ENCODE measurements around the gene TTBK1. TPM values are rescaled to one million over a fixed set of nuclear protein-coding genes. Genes with fewer than 3 reads are reported as not detected.

Gene TTBK1
- total RNA-seq, 1 donor from 2014 or later = not detected

DNA sequence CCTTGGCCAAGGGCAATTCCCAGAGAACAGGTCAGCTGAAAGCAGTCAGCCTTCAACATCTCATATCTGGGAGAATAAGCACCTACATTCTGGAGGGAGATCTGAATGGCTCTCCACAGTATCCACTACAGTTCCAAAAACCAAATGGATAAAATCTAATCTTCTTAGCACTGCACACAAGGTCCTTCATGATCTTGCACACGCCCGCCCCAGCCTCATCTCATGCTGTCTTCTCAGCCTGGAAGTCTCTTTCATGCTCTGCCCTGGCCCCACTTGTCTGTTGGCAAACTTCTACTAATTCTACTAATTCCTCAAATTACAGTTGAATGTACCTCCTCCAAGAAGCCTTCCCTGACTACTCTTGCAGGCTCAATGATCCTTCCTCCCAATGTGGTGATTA lies 1.8 kb upstream of the TTBK1 start:
- Histone ChIP-seq H3K27ac (no peak overlapping the region), H3K9me3 (no peaks in the 10 kb centered on the region), H3K36me3 (no peaks in the 10 kb centered on the region), H3K27me3 (no peaks in the 10 kb centered on the region), H3K4me1 (no peaks in the 10 kb centered on the region), H3K4me3 (no peak overlapping the region)
- intact Hi-C loops (cut with DNase I) = no loop called here
- TF ChIP-seq, protein P1, sequence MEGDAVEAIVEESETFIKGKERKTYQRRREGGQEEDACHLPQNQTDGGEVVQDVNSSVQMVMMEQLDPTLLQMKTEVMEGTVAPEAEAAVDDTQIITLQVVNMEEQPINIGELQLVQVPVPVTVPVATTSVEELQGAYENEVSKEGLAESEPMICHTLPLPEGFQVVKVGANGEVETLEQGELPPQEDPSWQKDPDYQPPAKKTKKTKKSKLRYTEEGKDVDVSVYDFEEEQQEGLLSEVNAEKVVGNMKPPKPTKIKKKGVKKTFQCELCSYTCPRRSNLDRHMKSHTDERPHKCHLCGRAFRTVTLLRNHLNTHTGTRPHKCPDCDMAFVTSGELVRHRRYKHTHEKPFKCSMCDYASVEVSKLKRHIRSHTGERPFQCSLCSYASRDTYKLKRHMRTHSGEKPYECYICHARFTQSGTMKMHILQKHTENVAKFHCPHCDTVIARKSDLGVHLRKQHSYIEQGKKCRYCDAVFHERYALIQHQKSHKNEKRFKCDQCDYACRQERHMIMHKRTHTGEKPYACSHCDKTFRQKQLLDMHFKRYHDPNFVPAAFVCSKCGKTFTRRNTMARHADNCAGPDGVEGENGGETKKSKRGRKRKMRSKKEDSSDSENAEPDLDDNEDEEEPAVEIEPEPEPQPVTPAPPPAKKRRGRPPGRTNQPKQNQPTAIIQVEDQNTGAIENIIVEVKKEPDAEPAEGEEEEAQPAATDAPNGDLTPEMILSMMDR (IDR thresholded peaks at IDR 0.05) = no peak
- DNase-seq (ENCODE audit: low spot score in 2 of 2) = no peak

DNA sequence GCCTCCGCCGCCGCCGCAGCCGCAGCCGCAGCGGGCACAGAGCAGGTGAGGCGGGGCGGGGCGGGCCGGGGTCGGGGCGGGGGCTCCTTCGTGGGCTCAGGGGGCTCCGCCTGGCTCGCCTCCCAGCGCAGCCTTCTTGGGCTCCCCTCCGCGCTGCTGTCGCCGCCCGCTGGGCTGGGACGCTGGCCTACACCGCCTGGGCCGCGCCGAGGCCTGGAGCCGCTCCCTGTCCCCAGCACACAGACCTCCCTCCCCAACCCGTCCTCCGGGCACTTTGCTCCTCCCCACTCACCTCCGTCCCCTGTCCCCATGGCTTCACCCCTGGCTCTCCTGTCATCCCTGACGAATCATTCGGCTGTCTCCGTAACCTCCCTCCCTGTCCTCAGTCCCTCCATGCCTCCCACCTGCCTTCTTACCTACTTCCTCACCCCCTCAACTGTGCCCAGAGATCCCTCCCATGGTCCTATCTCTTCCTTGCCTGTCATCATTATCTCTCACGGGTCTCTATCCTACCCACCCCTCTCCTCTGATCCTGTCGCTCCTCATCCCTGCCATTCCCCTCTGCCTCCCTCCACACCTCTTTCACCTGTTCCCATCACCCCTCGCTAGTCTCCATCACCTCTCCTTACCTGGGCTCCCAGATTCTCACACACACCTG lies 512 bp downstream of the TTBK1 start:
- no peak for DNase-seq (ENCODE audit: low spot score in 2 of 2)
- Histone ChIP-seq H3K27ac (no peak overlapping the region), H3K27me3 (no peaks in the 10 kb centered on the region), H3K4me1 (peaks cover 3 to 6% of the 10 kb centered on the region in 2 donors), H3K9me3 (no peaks in the 10 kb centered on the region), H3K36me3 (no peaks in the 10 kb centered on the region), H3K4me3 (no peak overlapping the region)
- TF ChIP-seq, protein P1 (IDR thresholded peaks at IDR 0.05) = no peak
- intact Hi-C loops (cut with DNase I) = no loop called here

DNA sequence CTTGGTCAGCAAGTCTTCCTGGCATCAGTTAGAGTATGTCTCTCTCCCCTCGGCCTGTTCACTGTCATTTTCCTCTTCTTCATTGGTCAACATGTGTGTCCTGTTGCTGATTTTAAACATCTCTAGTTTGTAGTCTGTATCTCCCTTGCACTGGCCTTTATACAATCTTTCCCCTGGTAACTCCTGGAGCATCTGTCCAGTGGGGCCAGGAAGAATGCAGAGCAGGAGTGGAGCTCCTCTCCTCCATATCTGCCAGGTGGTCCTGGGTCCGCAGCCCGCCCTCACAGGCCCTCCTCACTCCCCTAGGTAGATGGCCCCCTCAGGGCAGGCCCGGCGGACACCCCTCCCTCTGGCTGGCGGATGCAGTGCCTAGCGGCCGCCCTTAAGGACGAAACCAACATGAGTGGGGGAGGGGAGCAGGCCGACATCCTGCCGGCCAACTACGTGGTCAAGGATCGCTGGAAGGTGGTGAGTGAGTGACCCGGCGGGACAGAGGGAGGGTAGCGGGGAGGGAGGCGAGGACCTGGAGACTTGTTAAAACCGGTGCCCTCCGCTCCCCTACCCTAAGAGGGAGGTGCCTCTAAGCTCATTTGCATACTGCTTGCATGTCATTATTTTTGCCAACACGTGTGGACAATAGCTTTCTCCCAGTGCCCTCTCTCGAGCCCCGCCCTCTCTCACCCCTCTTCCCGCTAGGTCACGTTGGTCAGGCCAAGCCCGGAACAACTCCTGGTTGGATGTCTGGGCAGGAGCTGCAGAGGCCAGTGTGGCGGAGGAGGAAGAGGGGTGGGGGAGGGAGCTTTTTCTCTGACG lies 3.2 kb downstream of the TTBK1 start:
- peak in 1 of 2 donors; percentile 74 for DNase-seq (ENCODE audit: low spot score in 2 of 2)
- H3K9me3 ChIP-seq = no peaks in the 10 kb centered on the region
- no peaks in the 10 kb centered on the region for H3K27me3 ChIP-seq
- TF ChIP-seq, protein P1 (IDR thresholded peaks at IDR 0.05) = no peak
- peak overlapping the region; percentile 60 to 62 for H3K4me3 ChIP-seq
- H3K4me1 ChIP-seq = peaks cover 3 to 6% of the 10 kb centered on the region in 2 donors
- H3K27ac ChIP-seq = no peak overlapping the region
- no peaks in the 10 kb centered on the region for H3K36me3 ChIP-seq
- intact Hi-C loops (cut with DNase I) = loop anchor here (2.0 kb wide), 1 partner anchor 18 kb away; the partner anchor contains the start of gene DNPH1

DNA sequence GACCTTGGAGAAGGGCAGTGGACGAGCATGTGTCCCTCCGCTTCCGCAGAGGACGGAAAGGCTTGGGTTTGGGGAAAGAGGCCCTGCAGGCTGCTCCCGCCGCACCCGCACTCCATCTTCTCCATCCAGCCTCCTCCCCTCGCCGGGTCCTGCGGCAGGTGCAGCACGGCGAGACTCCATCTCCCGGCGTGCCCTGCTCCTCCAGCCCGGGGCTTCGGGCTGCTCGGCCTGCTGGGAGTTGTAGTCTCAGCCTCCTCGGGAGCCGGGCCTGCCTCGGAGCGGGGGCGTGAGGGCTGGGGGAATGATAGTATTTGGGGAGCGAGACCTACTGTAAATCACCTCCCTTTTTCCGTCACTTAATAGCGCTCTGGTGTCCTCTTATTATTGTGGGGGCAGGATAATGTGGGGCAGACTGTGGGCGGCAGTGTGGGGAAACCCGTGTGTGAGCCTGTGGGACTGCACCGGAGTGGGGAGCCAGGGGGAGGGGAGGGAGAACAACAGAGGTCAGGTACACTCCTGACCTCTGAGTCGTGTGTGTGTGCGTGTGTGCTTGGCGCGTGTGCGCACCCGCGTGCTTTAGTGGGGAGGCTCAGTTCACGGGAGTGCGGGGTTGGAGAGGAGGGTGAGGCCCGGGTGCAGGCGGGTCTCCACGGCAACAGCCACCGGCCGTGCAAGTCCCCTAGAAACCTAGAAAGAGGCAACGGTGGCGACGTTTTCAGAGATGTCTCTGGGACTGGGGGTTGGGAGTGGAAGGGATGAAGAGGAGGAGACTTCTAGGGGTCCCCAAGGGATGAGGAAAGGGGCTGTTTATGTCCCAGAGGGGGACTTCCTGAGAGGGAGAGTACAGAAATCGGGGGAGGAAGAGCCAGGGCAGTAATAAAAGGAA lies 4.1 kb downstream of the TTBK1 start:
- Histone ChIP-seq H3K27ac (no peak overlapping the region), H3K9me3 (no peaks in the 10 kb centered on the region), H3K27me3 (no peaks in the 10 kb centered on the region), H3K4me1 (peaks cover 3 to 6% of the 10 kb centered on the region in 2 donors), H3K4me3 (peak overlapping the region; percentile 60 to 62), H3K36me3 (no peaks in the 10 kb centered on the region)
- TF ChIP-seq, protein P1 (IDR thresholded peaks at IDR 0.05) = no peak
- intact Hi-C loops (cut with DNase I) = loop anchor here (2.0 kb wide), 1 partner anchor 19 kb away; the partner anchor contains the start of gene DNPH1
- peak in 1 of 2 donors; percentile 88 for DNase-seq (ENCODE audit: low spot score in 2 of 2)

DNA sequence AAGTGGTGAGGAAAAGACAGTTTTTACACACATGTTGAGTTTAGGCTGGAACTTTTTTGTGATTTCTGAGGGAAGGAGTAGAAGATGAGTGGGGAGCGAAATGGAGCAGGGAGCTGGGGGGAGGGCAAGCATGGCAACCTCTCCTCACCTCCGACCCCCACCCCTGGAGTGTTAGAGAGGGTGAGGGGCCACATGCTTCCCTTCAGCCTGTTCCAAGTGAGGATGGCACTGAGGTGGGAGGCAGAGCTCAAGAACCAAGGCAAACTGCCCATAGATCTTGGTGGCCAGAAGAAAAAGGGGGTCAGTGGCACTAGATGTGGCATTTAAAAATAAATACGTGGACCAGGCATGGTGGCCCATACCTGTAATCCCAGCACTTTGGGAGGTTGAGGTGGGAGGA lies 4.8 kb downstream of the TTBK1 start:
- Histone ChIP-seq H3K36me3 (no peaks in the 10 kb centered on the region), H3K9me3 (no peaks in the 10 kb centered on the region), H3K4me1 (peaks cover 3 to 6% of the 10 kb centered on the region in 2 donors), H3K27me3 (no peaks in the 10 kb centered on the region), H3K4me3 (peak overlapping the region in 1 of 2 donors; percentile 62), H3K27ac (no peak overlapping the region)
- intact Hi-C loops (cut with DNase I) = no loop called here
- TF ChIP-seq, protein P1 (IDR thresholded peaks at IDR 0.05) = no peak
- no peak for DNase-seq (ENCODE audit: low spot score in 2 of 2)
